GM19468 (cell line): ENCODE measurements around the gene STX16.

Experiments used
- ATAC-seq: cut with Tn5 transposase; IDR thresholded peaks from one replicate; pipeline ENCODE4 v1.9.1; 2021; ENCODE audit warnings: mild to moderate bottlenecking, moderate library complexity, moderate number of reproducible peaks; ENCODE audit not compliant: unreplicated experiment; ENCODE audit errors: extremely low read depth

The STX16 gene

GRCh38 chr20:58617158-58617557, 33.9 kb upstream of the STX16 start:
- no peak for ATAC-seq

- no peak for ATAC-seq
These were observed 32.6 kb upstream of the STX16 start for GRCh38 chr20:58618351-58619076.

- no peak for ATAC-seq
These were observed 31.8 kb upstream of the STX16 start for GRCh38 chr20:58619077-58619863.

GRCh38 chr20:58619864-58620431, 31.1 kb upstream of the STX16 start:
- ATAC-seq = no peak

- ATAC-seq = no peak
These were observed 29.1 kb upstream of the STX16 start for GRCh38 chr20:58621906-58622548.

GRCh38 chr20:58622671-58623578, 28.2 kb upstream of the STX16 start:
- ATAC-seq = no peak

GRCh38 chr20:58623579-58624473, 27.3 kb upstream of the STX16 start:
- ATAC-seq = no peak

- ATAC-seq = no peak
These were observed 26.4 kb upstream of the STX16 start for GRCh38 chr20:58624687-58625086.

GRCh38 chr20:58625585-58625984, 25.5 kb upstream of the STX16 start:
- no peak for ATAC-seq

GRCh38 chr20:58626051-58626450, 25.0 kb upstream of the STX16 start:
- no peak for ATAC-seq

GRCh38 chr20:58627212-58628072, 23.6 kb upstream of the STX16 start:
- no peak for ATAC-seq

- ATAC-seq = no peak
These were observed 22.4 kb upstream of the STX16 start for GRCh38 chr20:58628491-58629214.

- ATAC-seq = no peak
These were observed 21.9 kb upstream of the STX16 start for GRCh38 chr20:58629215-58629580.

- no peak for ATAC-seq
These were observed 21.0 kb upstream of the STX16 start for GRCh38 chr20:58630063-58630462.

GRCh38 chr20:58633161-58634053, 17.7 kb upstream of the STX16 start:
- ATAC-seq = no peak

- no peak for ATAC-seq
These were observed 17.0 kb upstream of the STX16 start for GRCh38 chr20:58634059-58634458.
